BJ (cell line): ENCODE measurements around the gene RNGTT. TPM values are rescaled to one million over a fixed set of nuclear protein-coding genes. Genes with fewer than 3 reads are reported as not detected.

Experiments
- polyA plus RNA-seq: library from polyadenylated mRNA; depleted of rRNA; stranded (reverse); fragments of >200 nt; gene quantifications from 2 replicates; pipeline ENCODE4 v1.2.3, GENCODE V29; 2011; rRNA removed
- small RNA-seq: library from RNA; depleted of rRNA; stranded (forward); fragments of <200 nt; gene quantifications from one replicate; pipeline ENCODE3, GENCODE V24; 2012; ENCODE audit warnings: low replicate concordance, low read depth; ENCODE audit not compliant: insufficient read length

RNGTT gene
- polyA plus RNA-seq, 1 experiment = 3.2 TPM

Small RNA genes within 50 kb of the gene (small RNA-seq; reads per million reads assigned to genes)
- gene AL079342.1 (not detected), gene RF00045 (not detected)

Other genes with a start within 250 kb of the RNGTT start
- 5.6 and 9.8 TPM in 2 replicates for gene PNRC1, start 117.1 kb upstream of the RNGTT start, polyA plus RNA-seq
- gene SRSF12, start 154.5 kb upstream of the RNGTT start, polyA plus RNA-seq = 0.06 TPM in 1 of 2 replicates, not detected in the other
- gene PM20D2, start 182.4 kb upstream of the RNGTT start, polyA plus RNA-seq = 2.4 and 4.0 TPM in 2 replicates